HL-60 (cell line): ENCODE data around the gene KRTAP5-5.

Source experiments
- DNase-seq, 2 experiments: peaks; one replicate each; pipeline ENCODE4 v3.0.0-alpha.2; 2010 to 2020; ENCODE audit warnings: low read depth in 1 of 2, low spot score in 1 of 2
- H3K27ac ChIP-seq: fragments of 250-450 bp; sonication (Bioruptor Pico); replicated peaks from 2 replicates; pipeline ENCODE4 v1.5.1; 2020; ENCODE audit warnings: mild to moderate bottlenecking, moderate library complexity
- H3K27me3 ChIP-seq: fragments of 250-450 bp; sonication (Bioruptor Pico); 2 replicates; pipeline ENCODE4 v1.5.1; 2021; ENCODE audit warnings: mild to moderate bottlenecking, moderate library complexity; ENCODE audit not compliant: insufficient read depth, poor library complexity, severe bottlenecking
- H3K4me3 ChIP-seq: replicated peaks from 2 replicates; pipeline ENCODE4 v1.5.1; 2011; ENCODE audit warnings: mild to moderate bottlenecking, control low read depth, low read length; ENCODE audit not compliant: insufficient read depth
- GABPA ChIP-seq: IDR thresholded peaks from 2 replicates; pipeline ENCODE4 v1.6.1; 2012; ENCODE audit warnings: low read depth
- POLR2AphosphoS5 ChIP-seq: IDR thresholded peaks from 2 replicates; pipeline ENCODE4 v1.6.1; 2012; ENCODE audit warnings: low read depth
- SPI1 ChIP-seq: IDR thresholded peaks from 2 replicates; pipeline ENCODE4 v1.6.1; 2012; ENCODE audit warnings: low read depth, mild to moderate bottlenecking, borderline replicate concordance
- TF ChIP-seq, protein P1 (sequence below): IDR thresholded peaks from one replicate; pipeline ENCODE4 v1.5.1; 2011; ENCODE audit warnings: low read length, control low read depth, inconsistent platforms; ENCODE audit not compliant: insufficient read depth
- TF ChIP-seq, protein P2 (sequence below): IDR thresholded peaks from 2 replicates; pipeline ENCODE4 v1.6.1; 2012; ENCODE audit warnings: low read depth; ENCODE audit not compliant: insufficient replicate concordance

Gene KRTAP5-5

DNA sequence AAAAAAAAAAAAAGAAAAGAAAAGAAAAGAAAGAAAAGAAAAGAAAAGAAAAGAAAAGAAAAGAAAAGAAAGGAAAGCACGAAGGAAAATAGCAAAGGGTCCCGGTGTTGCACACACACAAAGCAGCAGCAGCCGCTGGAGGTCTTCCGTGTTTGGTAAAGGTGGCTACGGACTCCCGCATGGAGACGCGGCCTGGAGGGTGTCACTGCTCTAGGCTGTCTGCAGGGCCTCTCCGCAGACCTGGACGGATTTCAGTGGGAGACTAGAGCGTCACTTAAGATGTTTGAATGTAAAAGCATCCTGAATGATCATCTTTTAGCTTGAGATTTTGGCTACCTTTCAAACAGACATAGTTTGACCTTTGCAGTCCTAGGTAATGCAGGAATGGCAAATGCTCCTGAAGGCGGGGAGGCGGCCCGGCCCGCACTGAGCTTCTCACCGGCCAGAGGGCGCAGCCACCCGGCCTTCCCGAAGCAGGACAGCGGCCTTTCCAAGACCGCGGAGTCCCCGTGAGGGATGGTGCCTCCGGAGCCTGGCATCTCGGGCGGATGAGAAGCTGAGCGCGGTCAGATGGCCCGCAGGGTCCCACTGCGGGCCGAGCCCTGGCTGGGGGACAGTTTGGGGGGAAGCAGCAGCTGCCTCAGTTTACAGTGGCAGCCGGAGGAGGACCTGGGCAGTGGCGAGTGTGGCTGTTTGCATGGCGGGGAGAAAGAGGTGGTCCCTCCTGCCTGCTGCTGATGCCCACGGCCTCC lies 18.5 kb downstream of the KRTAP5-5 start:
- no peak overlapping the region for H3K4me3 ChIP-seq
- TF ChIP-seq SPI1 (no peak), POLR2AphosphoS5 (no peak), GABPA (no peak)
- TF ChIP-seq, protein P1, sequence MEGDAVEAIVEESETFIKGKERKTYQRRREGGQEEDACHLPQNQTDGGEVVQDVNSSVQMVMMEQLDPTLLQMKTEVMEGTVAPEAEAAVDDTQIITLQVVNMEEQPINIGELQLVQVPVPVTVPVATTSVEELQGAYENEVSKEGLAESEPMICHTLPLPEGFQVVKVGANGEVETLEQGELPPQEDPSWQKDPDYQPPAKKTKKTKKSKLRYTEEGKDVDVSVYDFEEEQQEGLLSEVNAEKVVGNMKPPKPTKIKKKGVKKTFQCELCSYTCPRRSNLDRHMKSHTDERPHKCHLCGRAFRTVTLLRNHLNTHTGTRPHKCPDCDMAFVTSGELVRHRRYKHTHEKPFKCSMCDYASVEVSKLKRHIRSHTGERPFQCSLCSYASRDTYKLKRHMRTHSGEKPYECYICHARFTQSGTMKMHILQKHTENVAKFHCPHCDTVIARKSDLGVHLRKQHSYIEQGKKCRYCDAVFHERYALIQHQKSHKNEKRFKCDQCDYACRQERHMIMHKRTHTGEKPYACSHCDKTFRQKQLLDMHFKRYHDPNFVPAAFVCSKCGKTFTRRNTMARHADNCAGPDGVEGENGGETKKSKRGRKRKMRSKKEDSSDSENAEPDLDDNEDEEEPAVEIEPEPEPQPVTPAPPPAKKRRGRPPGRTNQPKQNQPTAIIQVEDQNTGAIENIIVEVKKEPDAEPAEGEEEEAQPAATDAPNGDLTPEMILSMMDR, result no peak
- TF ChIP-seq, protein P2, sequence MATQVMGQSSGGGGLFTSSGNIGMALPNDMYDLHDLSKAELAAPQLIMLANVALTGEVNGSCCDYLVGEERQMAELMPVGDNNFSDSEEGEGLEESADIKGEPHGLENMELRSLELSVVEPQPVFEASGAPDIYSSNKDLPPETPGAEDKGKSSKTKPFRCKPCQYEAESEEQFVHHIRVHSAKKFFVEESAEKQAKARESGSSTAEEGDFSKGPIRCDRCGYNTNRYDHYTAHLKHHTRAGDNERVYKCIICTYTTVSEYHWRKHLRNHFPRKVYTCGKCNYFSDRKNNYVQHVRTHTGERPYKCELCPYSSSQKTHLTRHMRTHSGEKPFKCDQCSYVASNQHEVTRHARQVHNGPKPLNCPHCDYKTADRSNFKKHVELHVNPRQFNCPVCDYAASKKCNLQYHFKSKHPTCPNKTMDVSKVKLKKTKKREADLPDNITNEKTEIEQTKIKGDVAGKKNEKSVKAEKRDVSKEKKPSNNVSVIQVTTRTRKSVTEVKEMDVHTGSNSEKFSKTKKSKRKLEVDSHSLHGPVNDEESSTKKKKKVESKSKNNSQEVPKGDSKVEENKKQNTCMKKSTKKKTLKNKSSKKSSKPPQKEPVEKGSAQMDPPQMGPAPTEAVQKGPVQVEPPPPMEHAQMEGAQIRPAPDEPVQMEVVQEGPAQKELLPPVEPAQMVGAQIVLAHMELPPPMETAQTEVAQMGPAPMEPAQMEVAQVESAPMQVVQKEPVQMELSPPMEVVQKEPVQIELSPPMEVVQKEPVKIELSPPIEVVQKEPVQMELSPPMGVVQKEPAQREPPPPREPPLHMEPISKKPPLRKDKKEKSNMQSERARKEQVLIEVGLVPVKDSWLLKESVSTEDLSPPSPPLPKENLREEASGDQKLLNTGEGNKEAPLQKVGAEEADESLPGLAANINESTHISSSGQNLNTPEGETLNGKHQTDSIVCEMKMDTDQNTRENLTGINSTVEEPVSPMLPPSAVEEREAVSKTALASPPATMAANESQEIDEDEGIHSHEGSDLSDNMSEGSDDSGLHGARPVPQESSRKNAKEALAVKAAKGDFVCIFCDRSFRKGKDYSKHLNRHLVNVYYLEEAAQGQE, result no peak
- DNase-seq, result no peak
- H3K27me3 ChIP-seq, result peaks cover 6% of the 10 kb centered on the region
- no peak overlapping the region for H3K27ac ChIP-seq

DNA sequence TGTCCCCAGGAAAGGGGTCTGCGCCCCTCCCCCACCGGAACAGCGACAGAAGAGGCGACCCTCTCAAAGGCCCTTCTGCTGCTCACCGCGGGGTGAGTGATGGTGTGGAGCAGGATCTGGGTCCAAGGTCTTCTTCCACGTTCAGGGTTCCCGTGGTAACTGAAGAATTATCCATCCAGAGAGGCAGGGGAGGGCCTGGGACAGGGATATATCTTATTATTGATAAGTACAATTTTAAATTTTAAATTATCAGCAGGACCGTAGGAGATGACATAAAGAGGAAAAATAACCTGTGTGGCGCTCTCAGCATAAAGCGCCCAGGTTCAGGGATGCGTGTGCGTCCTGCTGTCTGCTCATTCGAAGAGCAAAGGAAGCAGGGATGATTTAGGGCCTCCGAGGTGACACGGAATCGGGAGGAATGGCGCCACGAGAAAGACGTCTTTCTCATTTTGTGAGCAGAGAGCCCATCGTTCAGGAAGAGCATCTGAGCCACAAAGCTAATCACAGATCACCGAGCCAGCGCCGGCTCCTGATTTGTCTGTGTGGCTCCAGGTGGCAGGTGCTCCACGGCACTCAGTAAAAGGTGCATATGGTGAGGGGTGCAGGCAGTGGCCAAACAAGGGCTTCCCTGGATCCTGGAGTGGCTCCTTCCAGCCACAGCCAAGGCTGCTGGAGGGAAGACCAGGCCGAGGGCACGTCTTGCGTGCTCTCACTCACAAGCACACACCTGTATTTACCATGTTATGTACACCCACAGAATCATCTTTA lies 19.3 kb downstream of the KRTAP5-5 start:
- Histone ChIP-seq H3K27ac (no peak overlapping the region), H3K4me3 (no peak overlapping the region), H3K27me3 (peaks cover 13% of the 10 kb centered on the region)
- TF ChIP-seq, protein P1, result no peak
- no peak for TF ChIP-seq POLR2AphosphoS5
- TF ChIP-seq SPI1, result no peak
- no peak for TF ChIP-seq GABPA
- TF ChIP-seq, protein P2, result no peak
- DNase-seq, result no peak

DNA sequence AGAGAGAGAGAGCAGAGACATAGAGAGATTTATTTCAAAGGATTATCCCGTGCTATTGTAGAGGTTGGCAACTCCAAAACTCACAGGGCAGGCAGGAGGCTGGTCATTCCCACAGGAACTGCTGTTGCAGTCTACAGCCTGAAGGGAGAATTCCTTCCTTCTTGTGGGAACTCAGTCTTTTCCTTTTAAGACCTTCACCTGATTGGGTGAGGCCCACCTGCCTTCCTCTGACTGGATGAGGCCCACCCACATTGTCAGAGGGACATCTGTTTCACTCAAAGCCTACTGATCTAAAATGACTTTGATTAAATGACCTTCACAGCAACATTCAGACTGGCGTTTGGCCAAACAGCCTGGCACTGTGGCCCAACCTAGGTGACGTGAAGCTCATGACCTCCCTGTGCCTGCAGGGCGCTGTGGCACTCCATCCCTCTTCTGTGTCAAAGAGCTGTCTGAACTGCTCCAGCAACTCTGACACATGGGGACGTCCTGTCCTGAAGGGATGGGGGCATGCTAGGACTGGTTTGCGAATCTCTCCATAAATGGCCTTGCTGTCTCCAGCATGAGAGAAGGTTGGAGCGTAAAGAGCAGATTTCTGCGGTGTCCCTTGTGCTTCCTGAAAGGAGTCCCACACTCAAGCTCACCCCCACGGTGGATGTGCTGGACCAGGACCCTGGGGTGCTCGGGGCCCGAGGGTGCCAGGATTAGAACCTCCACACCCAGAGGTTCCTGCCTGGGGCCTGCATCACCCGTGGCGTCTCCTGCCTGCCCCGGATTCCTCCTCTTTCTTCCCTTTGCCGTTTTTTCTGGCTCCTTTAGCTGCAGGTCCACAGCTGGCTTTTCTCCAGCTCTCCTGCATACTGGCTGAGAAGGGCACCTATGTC lies 20.7 kb downstream of the KRTAP5-5 start:
- Histone ChIP-seq H3K27ac (no peak overlapping the region), H3K27me3 (peaks cover 26% of the 10 kb centered on the region), H3K4me3 (no peak overlapping the region)
- TF ChIP-seq SPI1 (no peak), POLR2AphosphoS5 (no peak), GABPA (no peak)
- TF ChIP-seq, protein P2, result no peak
- TF ChIP-seq, protein P1, result no peak
- no peak for DNase-seq
